ENCODE results near the gene SH3RF2.
"Not testable (repeated sequence)": the region's sequence is repeated elsewhere in the genome, so short reads cannot be mapped to it uniquely, and the experiment has no call there.

Gene SH3RF2

GRCh38 chr5:145990170-145990569 is 53.8 kb downstream of the SH3RF2 start:
- Histone ChIP-seq H3K36me3 (ENCODE audit: control insufficient read depth in 2 of 2, insufficient read depth in 1 of 2, low read length in 2 of 2) (no peaks in the 10 kb centered on the region), H3K9me3 (ENCODE audit: control insufficient read depth, insufficient read depth, low read depth, low read length) (no peaks in the 10 kb centered on the region), H3K27ac (ENCODE audit: extremely low read depth, low read depth, low read length) (no peak overlapping the region), H3K4me1 (ENCODE audit: control insufficient read depth, insufficient read depth, low read length) (no peaks in the 10 kb centered on the region), H3K4me3 (ENCODE audit: low read depth, low read length) (no peak overlapping the region)
- ChIA-PET POLR2A (no interaction called here), CTCF (interaction anchor here (1.1 kb wide), 1 partner anchor 9 kb away, joined by 3 read pairs; no protein-coding TSS in a partner anchor)
- no peak for TF ChIP-seq ZNF548 (tag by site-specific recombination; IDR thresholded peaks at IDR 0.05)

- no peaks in the 10 kb centered on the region for H3K36me3 ChIP-seq (ENCODE audit: control insufficient read depth in 2 of 2, insufficient read depth in 1 of 2, low read length in 2 of 2)
- ChIA-PET CTCF (no interaction called here), POLR2A (no interaction called here)
- no peak overlapping the region for H3K4me3 ChIP-seq (ENCODE audit: low read depth, low read length)
- no peaks in the 10 kb centered on the region for H3K4me1 ChIP-seq (ENCODE audit: control insufficient read depth, insufficient read depth, low read length)
- no peak for TF ChIP-seq RBAK (tag by site-specific recombination; IDR thresholded peaks at IDR 0.05)
- no peak for TF ChIP-seq ZNF140 (tag by site-specific recombination; IDR thresholded peaks at IDR 0.05)
- no peaks in the 10 kb centered on the region for H3K9me3 ChIP-seq (ENCODE audit: control insufficient read depth, insufficient read depth, low read depth, low read length)
- no peak overlapping the region for H3K27ac ChIP-seq (ENCODE audit: extremely low read depth, low read depth, low read length)
These were observed 54.7 kb downstream of the SH3RF2 start for GRCh38 chr5:145991044-145991575.

DNA sequence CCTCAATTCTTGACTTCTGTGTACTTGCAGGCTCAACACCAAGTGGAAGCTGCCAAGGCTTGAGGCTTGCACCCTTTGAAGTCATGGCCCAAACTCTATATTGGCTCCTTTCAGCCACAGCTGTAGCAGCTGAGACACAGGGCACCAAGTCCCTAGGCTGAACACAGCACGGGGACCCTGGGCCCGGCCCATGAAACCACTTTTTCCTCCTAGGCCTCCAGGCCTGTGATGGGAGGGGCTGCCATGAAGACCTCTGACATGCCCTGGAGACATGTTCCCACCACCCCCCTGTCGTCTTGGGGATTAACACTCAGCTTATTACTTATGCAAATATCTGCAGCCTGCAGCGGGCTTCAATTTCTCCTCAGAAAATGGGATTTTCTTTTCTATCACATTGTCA is 57.2 kb downstream of the SH3RF2 start:
- H3K9me3 ChIP-seq (ENCODE audit: control insufficient read depth, insufficient read depth, low read depth, low read length); H3K4me3 ChIP-seq (ENCODE audit: low read depth, low read length); POLR2A ChIA-PET; H3K27ac ChIP-seq (ENCODE audit: extremely low read depth, low read depth, low read length); H3K4me1 ChIP-seq (ENCODE audit: control insufficient read depth, insufficient read depth, low read length); H3K36me3 ChIP-seq (ENCODE audit: control insufficient read depth in 2 of 2, insufficient read depth in 1 of 2, low read length in 2 of 2): not testable (repeated sequence)
- peak; percentile 91 for TF ChIP-seq ZNF585B (tag by site-specific recombination; IDR thresholded peaks at IDR 0.05)
- CTCF ChIA-PET = interaction anchor here (0.6 to 0.7 kb wide), 2 partner anchors 141 to 210 kb away, joined by 3 read pairs; no protein-coding TSS in a partner anchor

GRCh38 chr5:145996135-145996534 is 59.8 kb downstream of the SH3RF2 start:
- Histone ChIP-seq H3K36me3 (ENCODE audit: control insufficient read depth in 2 of 2, insufficient read depth in 1 of 2, low read length in 2 of 2) (no peaks in the 10 kb centered on the region), H3K27ac (ENCODE audit: extremely low read depth, low read depth, low read length) (no peak overlapping the region), H3K4me1 (ENCODE audit: control insufficient read depth, insufficient read depth, low read length) (no peaks in the 10 kb centered on the region), H3K9me3 (ENCODE audit: control insufficient read depth, insufficient read depth, low read depth, low read length) (no peaks in the 10 kb centered on the region), H3K4me3 (ENCODE audit: low read depth, low read length) (no peak overlapping the region)
- TF ChIP-seq ZNF473 (tag by site-specific recombination; IDR thresholded peaks at IDR 0.05) = no peak
- no peak for TF ChIP-seq GFI1B (tag by site-specific recombination; IDR thresholded peaks at IDR 0.05)
- no peak for TF ChIP-seq ZNF654 (tag by site-specific recombination; IDR thresholded peaks at IDR 0.05; ENCODE audit: low read depth)
- no peak for TF ChIP-seq SCRT1 (tag by site-specific recombination; IDR thresholded peaks at IDR 0.05; ENCODE audit: borderline replicate concordance)
- ChIA-PET POLR2A (no interaction called here), CTCF (no interaction called here)

GRCh38 chr5:145999208-145999607 is 62.8 kb downstream of the SH3RF2 start:
- Histone ChIP-seq H3K4me1 (ENCODE audit: control insufficient read depth, insufficient read depth, low read length) (no peaks in the 10 kb centered on the region), H3K4me3 (ENCODE audit: low read depth, low read length) (no peak overlapping the region), H3K27ac (ENCODE audit: extremely low read depth, low read depth, low read length) (no peak overlapping the region), H3K36me3 (ENCODE audit: control insufficient read depth in 2 of 2, insufficient read depth in 1 of 2, low read length in 2 of 2) (no peaks in the 10 kb centered on the region), H3K9me3 (ENCODE audit: control insufficient read depth, insufficient read depth, low read depth, low read length) (no peaks in the 10 kb centered on the region)
- TF ChIP-seq ZNF155 (tag by site-specific recombination; IDR thresholded peaks at IDR 0.05) = no peak
- TF ChIP-seq PRDM1 (tag by site-specific recombination; IDR thresholded peaks at IDR 0.05) = 0 out of 2 replicates have a peak, but pooled peaks have one; percentile 13
- ChIA-PET POLR2A (no interaction called here), CTCF (interaction anchor here (0.6 to 1.5 kb wide), 3 partner anchors 9 to 223 kb away, joined by 3 to 4 read pairs (median 4); no protein-coding TSS in a partner anchor)

DNA sequence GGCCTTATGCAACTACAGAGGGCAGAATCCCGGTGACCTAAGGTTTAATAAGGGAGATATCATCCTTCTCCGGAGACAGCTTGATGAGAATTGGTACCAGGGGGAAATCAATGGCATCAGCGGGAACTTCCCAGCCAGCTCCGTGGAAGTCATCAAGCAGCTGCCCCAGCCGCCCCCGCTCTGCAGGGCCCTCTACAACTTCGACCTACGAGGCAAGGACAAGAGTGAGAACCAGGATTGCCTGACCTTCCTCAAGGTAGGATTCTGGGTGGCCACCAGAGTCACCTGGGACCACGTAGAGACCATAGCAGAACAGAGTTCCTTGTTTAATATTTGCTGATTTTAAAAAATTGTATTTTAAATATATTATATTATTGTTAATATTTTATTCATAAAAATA is 63.7 kb downstream of the SH3RF2 start:
- Histone ChIP-seq H3K9me3 (ENCODE audit: control insufficient read depth, insufficient read depth, low read depth, low read length) (no peaks in the 10 kb centered on the region), H3K36me3 (ENCODE audit: control insufficient read depth in 2 of 2, insufficient read depth in 1 of 2, low read length in 2 of 2) (no peaks in the 10 kb centered on the region), H3K4me1 (ENCODE audit: control insufficient read depth, insufficient read depth, low read length) (no peaks in the 10 kb centered on the region), H3K27ac (ENCODE audit: extremely low read depth, low read depth, low read length) (no peak overlapping the region), H3K4me3 (ENCODE audit: low read depth, low read length) (no peak overlapping the region)
- ChIA-PET CTCF (no interaction called here), POLR2A (no interaction called here)
- TF ChIP-seq WT1 (tag by site-specific recombination; IDR thresholded peaks at IDR 0.05) (no peak), ZNF184 (tag by site-specific recombination; IDR thresholded peaks at IDR 0.05) (no peak), ZNF843 (tag by site-specific recombination; IDR thresholded peaks at IDR 0.05) (no peak), ZBTB17 (tag by site-specific recombination; IDR thresholded peaks at IDR 0.05) (no peak), ZNF585B (tag by site-specific recombination; IDR thresholded peaks at IDR 0.05) (no peak), ZNF777 (tag by site-specific recombination; IDR thresholded peaks at IDR 0.05; ENCODE audit: borderline replicate concordance) (no peak), ZNF354C (tag by site-specific recombination; IDR thresholded peaks at IDR 0.05; ENCODE audit: borderline replicate concordance, low read depth) (no peak), ZNF202 (tag by site-specific recombination; IDR thresholded peaks at IDR 0.05; ENCODE audit: borderline replicate concordance) (no peak), ZNF426 (tag by site-specific recombination; IDR thresholded peaks at IDR 0.05) (no peak), RBAK (tag by site-specific recombination; IDR thresholded peaks at IDR 0.05) (no peak), GLIS1 (tag by site-specific recombination; IDR thresholded peaks at IDR 0.05) (no peak)
- TF ChIP-seq, protein P1, sequence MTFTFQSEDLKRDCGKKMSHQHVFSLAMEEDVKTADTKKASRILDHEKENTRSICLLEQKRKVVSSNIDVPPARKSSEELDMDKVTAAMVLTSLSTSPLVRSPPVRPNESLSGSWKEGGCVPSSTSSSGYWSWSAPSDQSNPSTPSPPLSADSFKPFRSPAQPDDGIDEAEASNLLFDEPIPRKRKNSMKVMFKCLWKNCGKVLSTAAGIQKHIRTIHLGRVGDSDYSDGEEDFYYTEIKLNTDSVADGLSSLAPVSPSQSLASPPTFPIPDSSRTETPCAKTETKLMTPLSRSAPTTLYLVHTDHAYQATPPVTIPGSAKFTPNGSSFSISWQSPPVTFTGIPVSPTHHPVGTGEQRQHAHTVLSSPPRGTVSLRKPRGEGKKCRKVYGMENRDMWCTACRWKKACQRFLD (tag by site-specific recombination; IDR thresholded peaks at IDR 0.05) = no peak
- TF ChIP-seq, protein P2, sequence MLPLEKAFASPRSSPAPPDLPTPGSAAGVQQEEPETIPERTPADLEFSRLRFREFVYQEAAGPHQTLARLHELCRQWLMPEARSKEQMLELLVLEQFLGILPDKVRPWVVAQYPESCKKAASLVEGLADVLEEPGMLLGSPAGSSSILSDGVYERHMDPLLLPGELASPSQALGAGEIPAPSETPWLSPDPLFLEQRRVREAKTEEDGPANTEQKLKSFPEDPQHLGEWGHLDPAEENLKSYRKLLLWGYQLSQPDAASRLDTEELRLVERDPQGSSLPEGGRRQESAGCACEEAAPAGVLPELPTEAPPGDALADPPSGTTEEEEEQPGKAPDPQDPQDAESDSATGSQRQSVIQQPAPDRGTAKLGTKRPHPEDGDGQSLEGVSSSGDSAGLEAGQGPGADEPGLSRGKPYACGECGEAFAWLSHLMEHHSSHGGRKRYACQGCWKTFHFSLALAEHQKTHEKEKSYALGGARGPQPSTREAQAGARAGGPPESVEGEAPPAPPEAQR (tag by site-specific recombination; IDR thresholded peaks at IDR 0.05) = no peak

All from HEK293 (cell line).